T-cell (primary cell): ENCODE data around the gene EFCAB3. TPM values are rescaled to one million over a fixed set of nuclear protein-coding genes. Genes with fewer than 3 reads are reported as not detected.
A peak's percentile ranks its signal among the peaks of the same experiment; 100 is the strongest.
"Not testable (repeated sequence)": the region's sequence is repeated elsewhere in the genome, so short reads cannot be mapped to it uniquely, and the experiment has no call there.

Source experiments
- ATAC-seq, 4 experiments: fragments of 200-7000 bp in 3 of 4; fragments of 150-1000 bp in 1 of 4; cut with Tn5 transposase; replicated peaks in 1 of 4; 1 replicate in 3 of 4; 2 replicates in 1 of 4; pipeline ENCODE4 v1.10.0; 2021; ENCODE audit warnings: moderate library complexity in 3 of 4, mild to moderate bottlenecking in 2 of 4, moderate number of reproducible peaks in 1 of 4
- CTCF ChIA-PET, 2 donors: fragments of 300-600 bp; sonication (Branson Sonifier 250); formaldehyde crosslinking; loops; one replicate each; lab custom pipeline; 2022; ENCODE audit warnings: antibody characterized with exemption in 2 of 2; lab: Charles Lee
- POLR2A ChIA-PET, 2 donors: fragments of 300-600 bp; sonication (Branson Sonifier 250); formaldehyde crosslinking; loops; one replicate each; lab custom pipeline; 2022; ENCODE audit warnings: antibody characterized with exemption in 2 of 2; lab: Charles Lee
- DNase-seq, 35 experiments: peaks; one replicate each; pipeline versions ENCODE4 v3.0.0 to v3.0.0-alpha.2; 2013 to 2023
- H3K27ac ChIP-seq: one replicate; pipeline ENCODE4 v1.5.1; 2013; ENCODE audit warnings: low read length
- H3K27me3 ChIP-seq, 2 experiments: replicated peaks in 1 of 2; 1 replicate in 1 of 2; 2 replicates in 1 of 2; pipeline versions ENCODE4 v1.6.1 to v1.7.0; 2013; ENCODE audit warnings: low read length in 1 of 2, mixed read lengths in 1 of 2; ENCODE audit not compliant: control insufficient read depth in 2 of 2, insufficient read depth in 2 of 2; ENCODE audit errors: extremely low read depth in 1 of 2
- H3K36me3 ChIP-seq, 2 donors: 1 replicate in 1 of 2; 2 replicates in 1 of 2; pipeline versions ENCODE4 v1.6.1 to v1.7.0; 2013; ENCODE audit warnings: low read length in 1 of 2; ENCODE audit not compliant: control insufficient read depth in 2 of 2, insufficient read depth in 1 of 2; ENCODE audit errors: extremely low read depth in 1 of 2
- H3K4me1 ChIP-seq, 2 experiments: 1 replicate in 1 of 2; 2 replicates in 1 of 2; pipeline versions ENCODE4 v1.6.1 to v1.7.0; 2013; ENCODE audit warnings: low read length in 2 of 2, mixed read lengths in 1 of 2; ENCODE audit not compliant: insufficient read depth in 2 of 2, control insufficient read depth in 1 of 2; ENCODE audit errors: extremely low read depth in 1 of 2
- H3K4me3 ChIP-seq, 2 donors: 1 replicate in 1 of 2; 2 replicates in 1 of 2; pipeline versions ENCODE4 v1.5.1 to v1.7.0; 2013; ENCODE audit warnings: mild to moderate bottlenecking in 2 of 2, low read length in 1 of 2, moderate library complexity in 1 of 2; ENCODE audit not compliant: control insufficient read depth in 1 of 2; ENCODE audit errors: extremely low read depth in 1 of 2
- H3K9me3 ChIP-seq: 2 replicates; pipeline ENCODE4 v1.7.0; 2013
- H3K27ac Mint-ChIP-seq, 2 donors: one replicate each; pipeline ENCODE4 v1.8.0; 2020 to 2021; ENCODE audit warnings: mild to moderate bottlenecking in 2 of 2, mixed read lengths in 2 of 2
- H3K27me3 Mint-ChIP-seq, 2 donors: one replicate each; pipeline ENCODE4 v1.8.0; 2021 to 2022; ENCODE audit warnings: mixed read lengths in 2 of 2
- H3K36me3 Mint-ChIP-seq: one replicate; pipeline ENCODE4 v1.8.0; 2021; ENCODE audit warnings: mixed read lengths
- H3K4me1 Mint-ChIP-seq, 3 donors: one replicate each; pipeline ENCODE4 v1.8.0; 2020 to 2022; ENCODE audit warnings: mixed read lengths in 3 of 3, mild to moderate bottlenecking in 1 of 3
- H3K4me3 Mint-ChIP-seq, 3 donors: one replicate each; pipeline ENCODE4 v1.8.0; 2020 to 2022; ENCODE audit warnings: mild to moderate bottlenecking in 3 of 3, mixed read lengths in 3 of 3, moderate library complexity in 3 of 3
- H3K9me3 Mint-ChIP-seq, 3 donors: one replicate each; pipeline ENCODE4 v1.8.0; 2020 to 2022; ENCODE audit warnings: mixed read lengths in 3 of 3
- WGBS: methylation state at CpG from one replicate; pipeline ENCODE4 v1.1.5; 2013; ENCODE audit warnings: missing lambda C conversion rate; ENCODE audit not compliant: insufficient coverage; 5-methylcytosine and 5-hydroxymethylcytosine counted together
- total RNA-seq, 35 experiments: library from RNA in 6 of 35; stranded (reverse) in 6 of 35; fragments of 120-200 nt in 1 of 35; gene quantifications; one replicate each; pipeline versions ENCODE4 v1.2.1 to v1.2.4 and lab custom pipeline; 2013 to 2026

EFCAB3 gene
- total RNA-seq, 5 donors from 2014 or later (not counting 1 experiment from before 2014, with no cell fraction given) = not detected

- H3K36me3 ChIP-seq, DNase-seq, H3K9me3 Mint-ChIP-seq, H3K27ac Mint-ChIP-seq, H3K9me3 ChIP-seq, H3K27ac ChIP-seq, ATAC-seq, H3K27me3 ChIP-seq, CTCF ChIA-PET, POLR2A ChIA-PET, H3K4me3 Mint-ChIP-seq, H3K27me3 Mint-ChIP-seq, H3K4me3 ChIP-seq, H3K4me1 Mint-ChIP-seq, H3K4me1 ChIP-seq: not testable (repeated sequence)
- no CpG with 5 or more reads among the region's 4 CpGs for WGBS
- H3K36me3 Mint-ChIP-seq = peaks cover 34% of the 10 kb centered on the region
Observed at GRCh38 chr17:62435251-62435650, 54.9 kb downstream of the EFCAB3 start.

GRCh38 chr17:62441181-62441580, 60.8 kb downstream of the EFCAB3 start:
- H3K4me3 ChIP-seq, POLR2A ChIA-PET, H3K4me1 Mint-ChIP-seq, H3K9me3 Mint-ChIP-seq, DNase-seq, H3K27me3 Mint-ChIP-seq, ATAC-seq, H3K4me3 Mint-ChIP-seq, H3K27ac ChIP-seq, H3K9me3 ChIP-seq, H3K27ac Mint-ChIP-seq, H3K27me3 ChIP-seq, CTCF ChIA-PET, H3K4me1 ChIP-seq: not testable (repeated sequence)
- 100% methylated on average over 1 of the region's 6 CpGs for WGBS
- H3K36me3 ChIP-seq = peaks cover 11 to 29% of the 10 kb centered on the region in 2 donors
- H3K36me3 Mint-ChIP-seq = peaks cover 34% of the 10 kb centered on the region

- no peaks in the 10 kb centered on the region for H3K9me3 ChIP-seq
- Mint-ChIP-seq H3K27me3 (no peaks in the 10 kb centered on the region), H3K4me3 (no peak overlapping the region), H3K9me3 (no peaks in the 10 kb centered on the region), H3K36me3 (peaks cover 45% of the 10 kb centered on the region), H3K27ac (no peak overlapping the region), H3K4me1 (no peaks in the 10 kb centered on the region)
- no peak overlapping the region for H3K27ac ChIP-seq
- ATAC-seq (no peak), DNase-seq (no peak)
- 100% methylated on average over 1 of the region's 4 CpGs for WGBS
- peaks cover 11 to 48% of the 10 kb centered on the region in 2 donors for H3K36me3 ChIP-seq
- ChIA-PET POLR2A (no interaction called here), CTCF (no interaction called here)
- no peak overlapping the region for H3K4me3 ChIP-seq
- H3K4me1 ChIP-seq = no peaks in the 10 kb centered on the region
- H3K27me3 ChIP-seq = no peaks in the 10 kb centered on the region
Observed at GRCh38 chr17:62444063-62444462, 63.7 kb downstream of the EFCAB3 start.

- H3K27me3 Mint-ChIP-seq, H3K9me3 Mint-ChIP-seq, POLR2A ChIA-PET, ATAC-seq, CTCF ChIA-PET, H3K27ac ChIP-seq, H3K27ac Mint-ChIP-seq, H3K4me1 ChIP-seq, H3K27me3 ChIP-seq, H3K4me3 Mint-ChIP-seq, H3K4me1 Mint-ChIP-seq, H3K9me3 ChIP-seq, DNase-seq, H3K4me3 ChIP-seq: not testable (repeated sequence)
- peaks cover 11 to 44% of the 10 kb centered on the region in 2 donors for H3K36me3 ChIP-seq
- 100% methylated on average over 2 of the region's 4 CpGs for WGBS
- H3K36me3 Mint-ChIP-seq = peaks cover 40% of the 10 kb centered on the region
Observed at GRCh38 chr17:62445791-62446190, 65.4 kb downstream of the EFCAB3 start.

GRCh38 chr17:62452195-62452594, 71.8 kb downstream of the EFCAB3 start:
- H3K4me3 Mint-ChIP-seq = not testable (repeated sequence)

GRCh38 chr17:62453041-62453440, 72.7 kb downstream of the EFCAB3 start:
- H3K27ac Mint-ChIP-seq, H3K9me3 Mint-ChIP-seq, H3K9me3 ChIP-seq, H3K4me3 Mint-ChIP-seq, CTCF ChIA-PET, H3K27me3 Mint-ChIP-seq, ATAC-seq, H3K36me3 ChIP-seq, POLR2A ChIA-PET, H3K4me1 ChIP-seq, H3K27me3 ChIP-seq, H3K27ac ChIP-seq, H3K4me3 ChIP-seq, DNase-seq: not testable (repeated sequence)
- WGBS = 80% methylated on average over 1 of the region's 5 CpGs
- Mint-ChIP-seq H3K36me3 (peaks cover 13% of the 10 kb centered on the region), H3K4me1 (peaks cover 11 to 14% (median 13%) of the 10 kb centered on the region in 3 donors)

More at GRCh38 chr17:62452195-62452594, 71.8 kb downstream of the EFCAB3 start:
- H3K27ac Mint-ChIP-seq, H3K27ac ChIP-seq, DNase-seq, H3K4me3 ChIP-seq, H3K4me1 ChIP-seq, H3K27me3 ChIP-seq, CTCF ChIA-PET, ATAC-seq, H3K27me3 Mint-ChIP-seq, H3K9me3 ChIP-seq, POLR2A ChIA-PET, H3K9me3 Mint-ChIP-seq: not testable (repeated sequence)
- Mint-ChIP-seq H3K36me3 (peaks cover 21% of the 10 kb centered on the region), H3K4me1 (peaks cover 11 to 14% (median 13%) of the 10 kb centered on the region in 3 donors)
- no CpG with 5 or more reads among the region's 4 CpGs for WGBS
- H3K36me3 ChIP-seq = peaks cover 0 to 13% of the 10 kb centered on the region in 2 donors

- H3K4me3 Mint-ChIP-seq, H3K36me3 Mint-ChIP-seq, H3K27me3 ChIP-seq, H3K9me3 ChIP-seq, H3K9me3 Mint-ChIP-seq, H3K4me1 ChIP-seq, POLR2A ChIA-PET, H3K27me3 Mint-ChIP-seq, H3K4me3 ChIP-seq, H3K36me3 ChIP-seq, CTCF ChIA-PET: not testable (repeated sequence)
- ATAC-seq (peak in 2 of 4 experiments; percentile 39 to 59), DNase-seq (peak in 5 of 35 experiments; percentile 2 to 33 (median 7))
- 40% methylated on average over 4 of the region's 4 CpGs for WGBS
- Mint-ChIP-seq H3K4me1 (peaks cover 11 to 17% (median 13%) of the 10 kb centered on the region in 3 donors), H3K27ac (peak overlapping the region; percentile 63 to 64)
- peak overlapping the region; percentile 14 for H3K27ac ChIP-seq
Observed at GRCh38 chr17:62453656-62454055, 73.3 kb downstream of the EFCAB3 start.
